Activated naive CD8-positive, alpha-beta T cell treated with anti-CD3 and anti-CD28 coated beads, Interleukin-2, amount 10 ng/mL, durations not matched to agents 7 days and 5 days (primary cell): ENCODE results near the gene MAT1A. TPM values are rescaled to one million over a fixed set of nuclear protein-coding genes. Genes with fewer than 3 reads are reported as not detected.
"Not testable (repeated sequence)": the region's sequence is repeated elsewhere in the genome, so short reads cannot be mapped to it uniquely, and the experiment has no call there.

ENCODE experiments used
- ATAC-seq: fragments of 150-1000 bp; cut with Tn5 transposase; one replicate; pipeline ENCODE4 v1.10.0; 2021; ENCODE audit warnings: low read depth, moderate library complexity
- POLR2A ChIA-PET: fragments of 350-600 bp; sonication (Branson Sonifier 250); formaldehyde crosslinking; loops from one replicate; lab custom pipeline; 2021; ENCODE audit warnings: antibody characterized with exemption; lab: Charles Lee
- DNase-seq: peaks from one replicate; pipeline ENCODE4 v3.0.0; 2021
- H3K27ac Mint-ChIP-seq: one replicate; pipeline ENCODE4 v1.8.0; 2022; ENCODE audit warnings: mild to moderate bottlenecking, mixed read lengths
- H3K27me3 Mint-ChIP-seq: one replicate; pipeline ENCODE4 v1.8.0; 2022; ENCODE audit warnings: mild to moderate bottlenecking, moderate library complexity, mixed read lengths
- H3K36me3 Mint-ChIP-seq: one replicate; pipeline ENCODE4 v1.8.0; 2021; ENCODE audit warnings: mild to moderate bottlenecking, mixed read lengths
- H3K4me1 Mint-ChIP-seq: one replicate; pipeline ENCODE4 v1.8.0; 2021; ENCODE audit warnings: mixed read lengths
- H3K4me3 Mint-ChIP-seq: one replicate; pipeline ENCODE4 v1.8.0; 2022; ENCODE audit warnings: mild to moderate bottlenecking, moderate library complexity, mixed read lengths
- H3K9me3 Mint-ChIP-seq: one replicate; pipeline ENCODE4 v1.8.0; 2021; ENCODE audit warnings: mixed read lengths
- total RNA-seq, 2 experiments: library from RNA; stranded (reverse); gene quantifications; one replicate each; pipeline ENCODE4 v1.2.3, GENCODE V29; 2021

The MAT1A gene
- total RNA-seq, 2 experiments from 2014 or later, result not detected

DNA sequence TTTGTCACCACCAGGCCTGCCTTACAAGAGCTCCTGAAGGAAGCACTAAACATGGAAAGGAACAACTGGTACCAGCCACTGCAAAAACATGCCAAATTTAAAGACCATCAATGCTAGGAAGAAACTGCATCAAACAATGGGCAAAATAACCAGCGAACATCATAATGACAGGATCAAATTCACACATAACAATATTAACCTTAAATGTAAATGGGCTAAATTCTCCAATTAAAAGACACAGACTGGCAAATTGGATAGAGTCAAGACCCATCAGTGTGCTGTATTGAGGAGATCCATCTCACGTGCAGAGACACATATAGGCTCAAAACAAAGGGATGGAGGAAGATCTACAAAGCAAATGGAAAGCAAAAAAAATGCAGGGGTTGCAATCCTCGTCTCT lies 16.5 kb upstream of the MAT1A start:
- H3K36me3 Mint-ChIP-seq, DNase-seq, H3K4me1 Mint-ChIP-seq, H3K27ac Mint-ChIP-seq, H3K27me3 Mint-ChIP-seq, ATAC-seq, H3K4me3 Mint-ChIP-seq, POLR2A ChIA-PET: not testable (repeated sequence)
- peaks cover 14% of the 10 kb centered on the region for H3K9me3 Mint-ChIP-seq

DNA sequence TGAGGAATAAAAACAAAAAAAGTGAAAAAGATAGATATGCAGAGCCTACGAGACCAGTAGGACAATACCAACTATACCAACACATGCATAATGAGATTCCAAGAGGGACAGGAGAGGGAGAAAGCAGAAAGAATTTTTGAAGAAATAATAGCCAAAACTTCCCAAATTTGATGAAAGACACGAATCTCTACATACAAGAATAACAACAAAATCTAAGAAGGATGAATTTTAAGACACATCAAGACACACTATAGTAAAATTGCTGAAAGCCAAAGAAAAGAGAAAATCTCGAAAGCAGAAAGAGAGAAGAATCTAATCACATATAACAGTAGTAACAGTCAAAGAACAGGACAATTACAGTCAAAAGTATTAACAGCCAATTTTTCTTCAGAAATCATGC lies 7.5 kb upstream of the MAT1A start:
- no peaks in the 10 kb centered on the region for H3K36me3 Mint-ChIP-seq
- no peak for ATAC-seq
- peaks cover 7% of the 10 kb centered on the region for H3K27me3 Mint-ChIP-seq
- POLR2A ChIA-PET, result no interaction called here
- H3K4me3 Mint-ChIP-seq, result no peak overlapping the region
- H3K9me3 Mint-ChIP-seq, result peaks cover 9% of the 10 kb centered on the region
- no peak for DNase-seq
- no peak overlapping the region for H3K27ac Mint-ChIP-seq
- no peaks in the 10 kb centered on the region for H3K4me1 Mint-ChIP-seq

GRCh38 chr10:80292607-80293239 lies 3.3 kb upstream of the MAT1A start:
- DNase-seq (no peak), ATAC-seq (no peak)
- Mint-ChIP-seq H3K27me3 (peaks cover 15% of the 10 kb centered on the region), H3K27ac (no peak overlapping the region), H3K4me3 (no peak overlapping the region), H3K9me3 (peaks cover 1% of the 10 kb centered on the region), H3K36me3 (no peaks in the 10 kb centered on the region), H3K4me1 (peaks cover 2% of the 10 kb centered on the region)
- POLR2A ChIA-PET, result no interaction called here

GRCh38 chr10:80290474-80291220 lies 1.2 kb upstream of the MAT1A start:
- no peak overlapping the region for H3K4me3 Mint-ChIP-seq
- ATAC-seq (no peak), DNase-seq (no peak)
- H3K27ac Mint-ChIP-seq, result no peak overlapping the region
- H3K4me1 Mint-ChIP-seq, result peaks cover 2% of the 10 kb centered on the region
- H3K36me3 Mint-ChIP-seq, result no peaks in the 10 kb centered on the region
- H3K27me3 Mint-ChIP-seq, result peaks cover 23% of the 10 kb centered on the region
- POLR2A ChIA-PET, result no interaction called here
- peaks cover 1% of the 10 kb centered on the region for H3K9me3 Mint-ChIP-seq

DNA sequence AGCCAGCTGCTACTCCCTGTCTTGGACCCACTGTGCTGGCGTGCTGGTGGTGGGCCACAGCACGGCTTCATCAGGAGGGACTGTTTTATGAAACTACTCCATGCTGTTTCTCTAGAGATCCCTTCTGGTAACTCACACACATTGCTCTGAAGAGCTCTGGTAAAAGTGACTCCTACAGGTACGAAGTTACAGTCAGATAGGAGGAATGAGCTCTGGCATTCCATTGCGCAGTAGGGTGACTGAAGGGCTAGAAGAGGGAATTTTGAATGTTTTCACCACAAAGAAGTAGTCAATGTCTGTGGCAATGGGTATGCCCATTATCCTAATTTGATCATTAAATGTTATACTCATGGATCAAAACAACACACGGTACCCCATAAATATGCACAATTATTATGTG lies 609 bp downstream of the MAT1A start:
- ATAC-seq (no peak), DNase-seq (no peak)
- Mint-ChIP-seq H3K27ac (no peak overlapping the region), H3K4me3 (no peak overlapping the region), H3K27me3 (peaks cover 27% of the 10 kb centered on the region), H3K36me3 (no peaks in the 10 kb centered on the region), H3K9me3 (no peaks in the 10 kb centered on the region), H3K4me1 (peaks cover 2% of the 10 kb centered on the region)
- POLR2A ChIA-PET, result no interaction called here

GRCh38 chr10:80284522-80284921 lies 4.9 kb downstream of the MAT1A start:
- POLR2A ChIA-PET, result no interaction called here
- no peak overlapping the region for H3K4me3 Mint-ChIP-seq
- H3K27ac Mint-ChIP-seq, result no peak overlapping the region
- peaks cover 16% of the 10 kb centered on the region for H3K27me3 Mint-ChIP-seq
- no peaks in the 10 kb centered on the region for H3K4me1 Mint-ChIP-seq
- ATAC-seq (no peak), DNase-seq (no peak)
- no peaks in the 10 kb centered on the region for H3K36me3 Mint-ChIP-seq
- no peaks in the 10 kb centered on the region for H3K9me3 Mint-ChIP-seq

DNA sequence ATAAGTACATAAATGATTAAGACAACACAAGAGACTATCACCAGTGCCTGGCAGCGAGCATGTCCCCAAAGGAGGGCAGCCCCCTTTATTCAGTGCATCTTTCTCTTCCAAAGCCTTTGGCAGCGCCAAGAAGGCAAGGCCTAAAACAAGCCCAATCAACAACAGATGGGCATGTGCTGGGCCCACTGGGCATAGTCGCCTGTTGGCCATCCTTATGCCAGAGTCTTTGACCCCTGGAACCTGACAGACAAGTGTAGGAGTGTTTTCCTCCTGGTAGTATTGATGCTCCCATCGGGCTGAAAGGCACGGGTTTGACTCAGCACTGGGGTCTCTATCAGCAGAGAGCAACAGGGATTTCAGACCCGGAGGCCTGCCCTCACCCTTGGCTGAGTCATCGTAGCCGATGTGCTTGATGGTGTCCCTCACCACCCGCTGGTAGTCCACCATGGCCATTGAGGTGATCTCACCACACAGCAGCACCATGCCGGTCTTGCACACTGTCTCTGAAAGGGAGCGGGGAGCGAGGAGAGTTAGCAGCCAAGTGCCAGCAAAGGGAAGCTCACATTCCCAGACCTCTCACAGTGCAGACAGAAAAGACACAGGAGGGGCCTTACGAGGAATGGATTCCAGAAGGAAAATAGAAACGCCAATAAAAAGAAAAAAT lies 5.8 kb downstream of the MAT1A start:
- Mint-ChIP-seq H3K36me3 (no peaks in the 10 kb centered on the region), H3K9me3 (no peaks in the 10 kb centered on the region), H3K4me1 (no peaks in the 10 kb centered on the region), H3K4me3 (no peak overlapping the region), H3K27ac (no peak overlapping the region), H3K27me3 (peaks cover 15% of the 10 kb centered on the region)
- POLR2A ChIA-PET, result no interaction called here
- ATAC-seq (no peak), DNase-seq (no peak)

- POLR2A ChIA-PET, result no interaction called here
- no peak for ATAC-seq
Observed at GRCh38 chr10:80283119-80283518, 6.3 kb downstream of the MAT1A start.

DNA sequence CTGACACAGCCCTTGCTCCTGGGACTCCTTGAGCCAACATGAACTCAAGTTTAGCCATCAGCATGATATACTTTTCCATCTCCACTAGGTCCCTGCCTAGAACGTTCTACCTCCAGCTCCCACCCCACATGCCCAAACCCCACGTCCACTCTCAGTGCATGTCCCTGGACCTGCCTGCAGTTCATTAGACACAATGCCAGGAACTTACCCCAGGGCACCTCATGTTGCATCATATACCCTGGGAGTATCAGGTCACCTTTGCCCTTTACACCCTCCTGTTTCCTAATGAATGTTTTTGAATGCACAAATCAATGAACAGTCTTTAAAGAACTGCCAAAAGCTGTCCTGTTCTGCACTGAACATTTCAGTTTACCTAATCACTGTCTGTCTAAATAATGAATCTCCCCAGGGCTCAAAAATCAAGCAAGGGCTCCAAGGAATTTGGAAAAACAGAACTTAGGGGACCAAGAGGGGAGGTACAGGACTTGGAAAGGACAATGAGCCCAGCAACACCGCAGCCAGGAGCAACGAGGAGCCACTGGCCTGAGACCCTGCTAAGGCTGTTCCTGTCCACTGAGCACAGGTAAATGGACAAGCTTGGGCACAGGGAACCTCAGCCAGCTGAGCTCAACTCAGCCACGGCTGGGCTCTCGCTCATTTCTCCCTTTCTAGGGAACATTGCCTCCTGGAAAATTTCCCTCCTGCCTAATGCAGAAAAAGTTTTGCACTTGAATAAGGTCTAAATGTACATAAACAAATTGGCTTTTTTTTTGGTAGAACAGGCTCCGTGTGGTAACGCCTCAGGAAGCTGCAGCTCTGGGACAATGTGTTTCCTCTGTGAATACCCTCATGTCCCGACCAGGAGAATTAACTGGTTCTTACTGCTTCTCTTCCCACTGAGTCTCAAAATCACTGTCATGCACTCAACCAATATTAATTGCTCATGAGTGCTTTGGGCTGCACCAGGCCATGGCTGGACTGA lies 7.4 kb downstream of the MAT1A start:
- DNase-seq, result no peak
- H3K36me3 Mint-ChIP-seq, result no peaks in the 10 kb centered on the region
- H3K27me3 Mint-ChIP-seq, result peaks cover 15% of the 10 kb centered on the region
- no peak overlapping the region for H3K4me3 Mint-ChIP-seq
- H3K9me3 Mint-ChIP-seq, result no peaks in the 10 kb centered on the region
- H3K4me1 Mint-ChIP-seq, result no peaks in the 10 kb centered on the region
- POLR2A ChIA-PET, result no interaction called here
- ATAC-seq, result no peak
- H3K27ac Mint-ChIP-seq, result no peak overlapping the region

More at GRCh38 chr10:80283119-80283518, 6.3 kb downstream of the MAT1A start:
- Mint-ChIP-seq H3K27me3 (peaks cover 15% of the 10 kb centered on the region), H3K27ac (no peak overlapping the region), H3K4me3 (no peak overlapping the region), H3K4me1 (no peaks in the 10 kb centered on the region), H3K9me3 (no peaks in the 10 kb centered on the region), H3K36me3 (no peaks in the 10 kb centered on the region)
- no peak for DNase-seq

GRCh38 chr10:80281292-80281691 lies 8.2 kb downstream of the MAT1A start:
- H3K9me3 Mint-ChIP-seq, result no peaks in the 10 kb centered on the region
- no peaks in the 10 kb centered on the region for H3K4me1 Mint-ChIP-seq
- POLR2A ChIA-PET, result no interaction called here
- H3K27me3 Mint-ChIP-seq, result peaks cover 10% of the 10 kb centered on the region
- no peaks in the 10 kb centered on the region for H3K36me3 Mint-ChIP-seq
- ATAC-seq (no peak), DNase-seq (no peak)
- no peak overlapping the region for H3K27ac Mint-ChIP-seq
- no peak overlapping the region for H3K4me3 Mint-ChIP-seq

GRCh38 chr10:80280071-80280800 lies 9.2 kb downstream of the MAT1A start:
- Mint-ChIP-seq H3K9me3 (no peaks in the 10 kb centered on the region), H3K27me3 (peaks cover 3% of the 10 kb centered on the region), H3K27ac (no peak overlapping the region), H3K4me1 (no peaks in the 10 kb centered on the region), H3K36me3 (no peaks in the 10 kb centered on the region), H3K4me3 (no peak overlapping the region)
- DNase-seq, result no peak
- POLR2A ChIA-PET, result no interaction called here
- no peak for ATAC-seq

- Mint-ChIP-seq H3K27ac (no peak overlapping the region), H3K4me1 (no peaks in the 10 kb centered on the region), H3K9me3 (no peaks in the 10 kb centered on the region), H3K36me3 (no peaks in the 10 kb centered on the region), H3K4me3 (no peak overlapping the region), H3K27me3 (peaks cover 3% of the 10 kb centered on the region)
- no peak for ATAC-seq
- DNase-seq, result no peak
- POLR2A ChIA-PET, result no interaction called here
Observed at GRCh38 chr10:80279146-80279545, 10.3 kb downstream of the MAT1A start.
